KMS-11 (cell line): ENCODE data around the gene ATXN7.

Experiments used
- H2AFZ ChIP-seq: fragments of 200-600 bp; sonication (generic); 2 replicates; pipeline ENCODE4 v1.6.1; 2016; ENCODE audit warnings: antibody characterized with exemption, mixed run types, low read depth
- H3K27ac ChIP-seq: fragments of 200-600 bp; sonication (generic); 2 replicates; pipeline ENCODE4 v1.6.1; 2016; ENCODE audit warnings: mild to moderate bottlenecking, mixed run types
- H3K27me3 ChIP-seq: fragments of 200-600 bp; sonication (generic); 2 replicates; pipeline ENCODE4 v1.6.1; 2017; ENCODE audit warnings: mild to moderate bottlenecking, low read depth, mixed run types, moderate library complexity; ENCODE audit not compliant: insufficient read depth
- H3K36me3 ChIP-seq: fragments of 200-600 bp; sonication (generic); 2 replicates; pipeline ENCODE4 v1.6.1; 2017; ENCODE audit warnings: mild to moderate bottlenecking, mixed run types; ENCODE audit not compliant: insufficient read depth
- H3K4me1 ChIP-seq: fragments of 200-600 bp; sonication (generic); 2 replicates; pipeline ENCODE4 v1.6.1; 2016; ENCODE audit warnings: mild to moderate bottlenecking, low read depth, mixed run types; ENCODE audit not compliant: poor library complexity, severe bottlenecking
- H3K4me2 ChIP-seq: fragments of 200-600 bp; sonication (generic); 2 replicates; pipeline ENCODE4 v1.7.0; 2016; ENCODE audit warnings: mild to moderate bottlenecking, mixed run types
- H3K4me3 ChIP-seq: fragments of 200-600 bp; sonication (generic); IDR thresholded peaks from 2 replicates; pipeline ENCODE4 v1.6.1; 2017; ENCODE audit warnings: low read depth, low read length, mixed read lengths; ENCODE audit not compliant: insufficient read depth
- H3K79me2 ChIP-seq: fragments of 200-600 bp; sonication (generic); 2 replicates; pipeline ENCODE4 v1.6.1; 2016; ENCODE audit warnings: low read depth, mixed run types; ENCODE audit not compliant: insufficient read depth
- H3K9ac ChIP-seq: fragments of 200-600 bp; sonication (generic); 2 replicates; pipeline ENCODE4 v1.6.1; 2016; ENCODE audit warnings: mild to moderate bottlenecking, mixed run types
- H4K20me1 ChIP-seq: fragments of 200-600 bp; sonication (generic); 2 replicates; pipeline ENCODE4 v1.6.1; 2016; ENCODE audit warnings: mild to moderate bottlenecking, mixed run types; ENCODE audit not compliant: insufficient read depth
- TF ChIP-seq, protein P1 (sequence below): fragments of 200-600 bp; sonication (generic); conservative IDR thresholded peaks from 2 replicates; pipeline ENCODE4 v1.6.1; 2017; ENCODE audit warnings: low read depth, mild to moderate bottlenecking, antibody characterized with exemption, low read length, moderate library complexity, mixed read lengths

The ATXN7 gene

GRCh38 chr3:63832395-63832794 is 31.3 kb upstream of the ATXN7 start:
- no peak overlapping the region for H3K9ac ChIP-seq
- TF ChIP-seq, protein P1, sequence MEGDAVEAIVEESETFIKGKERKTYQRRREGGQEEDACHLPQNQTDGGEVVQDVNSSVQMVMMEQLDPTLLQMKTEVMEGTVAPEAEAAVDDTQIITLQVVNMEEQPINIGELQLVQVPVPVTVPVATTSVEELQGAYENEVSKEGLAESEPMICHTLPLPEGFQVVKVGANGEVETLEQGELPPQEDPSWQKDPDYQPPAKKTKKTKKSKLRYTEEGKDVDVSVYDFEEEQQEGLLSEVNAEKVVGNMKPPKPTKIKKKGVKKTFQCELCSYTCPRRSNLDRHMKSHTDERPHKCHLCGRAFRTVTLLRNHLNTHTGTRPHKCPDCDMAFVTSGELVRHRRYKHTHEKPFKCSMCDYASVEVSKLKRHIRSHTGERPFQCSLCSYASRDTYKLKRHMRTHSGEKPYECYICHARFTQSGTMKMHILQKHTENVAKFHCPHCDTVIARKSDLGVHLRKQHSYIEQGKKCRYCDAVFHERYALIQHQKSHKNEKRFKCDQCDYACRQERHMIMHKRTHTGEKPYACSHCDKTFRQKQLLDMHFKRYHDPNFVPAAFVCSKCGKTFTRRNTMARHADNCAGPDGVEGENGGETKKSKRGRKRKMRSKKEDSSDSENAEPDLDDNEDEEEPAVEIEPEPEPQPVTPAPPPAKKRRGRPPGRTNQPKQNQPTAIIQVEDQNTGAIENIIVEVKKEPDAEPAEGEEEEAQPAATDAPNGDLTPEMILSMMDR: no peak
- no peak overlapping the region for H2AFZ ChIP-seq
- no peaks in the 10 kb centered on the region for H3K27me3 ChIP-seq
- H3K36me3 ChIP-seq: no peaks in the 10 kb centered on the region
- no peak overlapping the region for H3K27ac ChIP-seq
- no peaks in the 10 kb centered on the region for H3K79me2 ChIP-seq
- no peak overlapping the region for H3K4me2 ChIP-seq
- H3K4me3 ChIP-seq: no peak overlapping the region
- no peaks in the 10 kb centered on the region for H3K4me1 ChIP-seq
- H4K20me1 ChIP-seq: no peaks in the 10 kb centered on the region

DNA sequence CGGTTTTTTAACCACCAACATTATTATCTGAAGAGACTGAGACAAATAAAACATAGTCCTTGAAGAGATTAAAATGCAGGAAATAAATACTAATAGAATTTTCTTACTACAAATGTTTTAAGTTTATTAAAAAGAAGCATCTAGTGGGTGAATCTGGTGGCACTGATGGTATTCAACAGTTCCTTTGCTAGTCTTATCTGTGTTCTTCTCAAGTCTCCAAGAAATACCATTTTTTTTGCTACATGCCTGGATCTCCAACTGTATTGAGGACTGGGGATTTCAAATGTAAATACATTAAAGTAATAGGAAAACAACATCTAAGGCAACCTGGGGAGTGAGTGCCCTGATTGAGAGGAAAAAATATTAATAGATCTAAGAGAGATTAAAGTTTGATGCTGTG is 22.0 kb upstream of the ATXN7 start:
- Histone ChIP-seq H4K20me1 (no peaks in the 10 kb centered on the region), H3K4me1 (no peaks in the 10 kb centered on the region), H3K79me2 (no peaks in the 10 kb centered on the region), H3K4me3 (no peak overlapping the region), H3K4me2 (no peak overlapping the region), H3K36me3 (no peaks in the 10 kb centered on the region), H3K9ac (no peak overlapping the region), H2AFZ (no peak overlapping the region), H3K27me3 (no peaks in the 10 kb centered on the region), H3K27ac (no peak overlapping the region)
- TF ChIP-seq, protein P1: no peak

- Histone ChIP-seq H3K79me2 (no peaks in the 10 kb centered on the region), H4K20me1 (no peaks in the 10 kb centered on the region)
These were observed 21.5 kb upstream of the ATXN7 start for GRCh38 chr3:63842127-63842526.

DNA sequence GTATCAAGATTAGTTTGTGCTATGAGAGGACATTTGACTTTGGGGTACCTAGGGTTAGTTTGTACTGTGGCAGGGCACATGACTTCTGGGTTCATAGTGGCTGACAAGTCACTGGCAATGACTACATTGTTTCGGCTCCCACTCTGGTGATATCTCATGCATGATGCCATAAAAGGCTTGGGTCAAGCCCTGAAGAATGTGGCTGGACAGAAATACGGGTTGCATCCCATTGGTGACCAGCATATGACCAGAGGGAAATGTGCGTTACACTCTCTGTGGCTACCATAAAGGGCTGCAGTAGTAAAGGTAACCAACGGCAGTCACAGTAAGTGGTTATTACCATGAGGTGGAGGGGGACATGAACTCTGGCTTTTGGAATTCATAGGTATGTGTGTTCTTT is 18.5 kb upstream of the ATXN7 start:
- Histone ChIP-seq H2AFZ (no peak overlapping the region), H3K9ac (no peak overlapping the region), H3K79me2 (no peaks in the 10 kb centered on the region), H3K27me3 (no peaks in the 10 kb centered on the region), H4K20me1 (no peaks in the 10 kb centered on the region), H3K4me2 (no peak overlapping the region), H3K36me3 (no peaks in the 10 kb centered on the region), H3K27ac (no peak overlapping the region), H3K4me3 (no peak overlapping the region), H3K4me1 (no peaks in the 10 kb centered on the region)
- TF ChIP-seq, protein P1: no peak

More at GRCh38 chr3:63842127-63842526, 21.5 kb upstream of the ATXN7 start:
- Histone ChIP-seq H3K4me1 (no peaks in the 10 kb centered on the region), H3K4me3 (no peak overlapping the region), H3K9ac (no peak overlapping the region), H3K36me3 (no peaks in the 10 kb centered on the region), H3K27ac (no peak overlapping the region), H2AFZ (no peak overlapping the region), H3K4me2 (no peak overlapping the region), H3K27me3 (no peaks in the 10 kb centered on the region)
- TF ChIP-seq, protein P1: no peak
